Activated naive CD8-positive, alpha-beta T cell treated with anti-CD3 and anti-CD28 coated beads, Interleukin-2, amount 50 U/mL, for 24 hours (primary cell): ENCODE measurements around the gene IQSEC3.
"Not testable (repeated sequence)": the region's sequence is repeated elsewhere in the genome, so short reads cannot be mapped to it uniquely, and the experiment has no call there.

Source experiments
- ATAC-seq: fragments of 150-1000 bp; cut with Tn5 transposase; one replicate; pipeline ENCODE4 v1.10.0; 2021
- DNase-seq: peaks from one replicate; pipeline ENCODE4 v3.0.0; 2021
- H3K27ac Mint-ChIP-seq: one replicate; pipeline ENCODE4 v1.8.0; 2021; ENCODE audit warnings: mild to moderate bottlenecking, mixed read lengths
- H3K27me3 Mint-ChIP-seq: one replicate; pipeline ENCODE4 v1.8.0; 2021; ENCODE audit warnings: mixed read lengths
- H3K36me3 Mint-ChIP-seq: one replicate; pipeline ENCODE4 v1.8.0; 2021; ENCODE audit warnings: low read depth, mixed read lengths
- H3K4me1 Mint-ChIP-seq: one replicate; pipeline ENCODE4 v1.8.0; 2021; ENCODE audit warnings: mixed read lengths
- H3K4me3 Mint-ChIP-seq: one replicate; pipeline ENCODE4 v1.8.0; 2021; ENCODE audit warnings: mild to moderate bottlenecking, moderate library complexity, mixed read lengths
- H3K9me3 Mint-ChIP-seq: one replicate; pipeline ENCODE4 v1.8.0; 2021; ENCODE audit warnings: mixed read lengths

The IQSEC3 gene

DNA sequence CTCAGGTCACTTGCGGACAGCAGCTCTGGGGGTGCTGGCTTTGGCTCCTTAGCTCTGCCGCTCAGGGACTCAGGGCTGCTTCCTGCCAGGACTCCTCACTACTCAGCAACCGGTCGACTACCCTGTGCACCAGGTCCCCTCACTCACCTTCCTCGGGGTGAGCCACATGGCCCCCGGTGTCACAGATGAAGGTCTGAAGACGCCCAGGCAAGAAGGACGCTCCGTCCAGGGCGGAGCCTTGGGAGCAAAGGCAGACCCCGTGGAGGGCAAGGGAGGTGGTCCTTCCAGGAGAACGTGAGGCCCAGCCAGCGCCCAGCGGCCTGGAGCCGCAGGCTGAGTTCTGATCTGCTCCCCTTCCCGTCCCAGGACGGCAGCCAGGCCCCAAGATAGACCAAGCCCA lies 115.4 kb downstream of the IQSEC3 start:
- Mint-ChIP-seq H3K27me3 (peaks cover 17% of the 10 kb centered on the region), H3K27ac (no peak overlapping the region), H3K36me3 (no peaks in the 10 kb centered on the region), H3K4me1 (peaks cover 4% of the 10 kb centered on the region), H3K4me3 (no peak overlapping the region), H3K9me3 (no peaks in the 10 kb centered on the region)
- DNase-seq: no peak
- ATAC-seq: no peak

DNA sequence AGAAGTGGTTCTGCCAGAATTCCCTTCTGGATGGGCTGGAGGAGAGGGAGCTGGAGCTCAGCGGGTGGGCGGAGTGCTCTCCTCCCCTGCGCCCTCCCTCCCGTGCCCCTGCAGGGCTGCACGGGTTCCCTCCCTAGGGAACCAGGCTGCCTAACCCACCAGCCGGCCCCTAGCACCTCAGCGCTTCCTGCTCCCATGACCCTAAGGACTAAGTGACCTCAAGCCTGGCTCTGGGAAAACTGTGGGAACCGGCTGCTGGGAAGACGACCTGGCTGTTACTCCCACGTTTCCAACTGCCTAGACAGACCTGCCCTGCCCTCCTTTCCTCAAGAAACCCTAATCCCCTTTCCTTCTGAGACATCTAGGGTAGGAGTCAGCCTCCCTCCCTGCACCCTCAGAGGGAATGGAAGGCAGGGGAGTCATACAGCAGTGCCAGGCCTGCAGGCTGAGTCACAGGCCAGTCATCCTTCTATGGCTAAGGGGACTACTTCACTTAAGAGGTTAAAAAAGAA lies 115.9 kb downstream of the IQSEC3 start:
- no peak overlapping the region for H3K4me3 Mint-ChIP-seq
- H3K9me3 Mint-ChIP-seq: no peaks in the 10 kb centered on the region
- H3K27me3 Mint-ChIP-seq: peaks cover 17% of the 10 kb centered on the region

DNA sequence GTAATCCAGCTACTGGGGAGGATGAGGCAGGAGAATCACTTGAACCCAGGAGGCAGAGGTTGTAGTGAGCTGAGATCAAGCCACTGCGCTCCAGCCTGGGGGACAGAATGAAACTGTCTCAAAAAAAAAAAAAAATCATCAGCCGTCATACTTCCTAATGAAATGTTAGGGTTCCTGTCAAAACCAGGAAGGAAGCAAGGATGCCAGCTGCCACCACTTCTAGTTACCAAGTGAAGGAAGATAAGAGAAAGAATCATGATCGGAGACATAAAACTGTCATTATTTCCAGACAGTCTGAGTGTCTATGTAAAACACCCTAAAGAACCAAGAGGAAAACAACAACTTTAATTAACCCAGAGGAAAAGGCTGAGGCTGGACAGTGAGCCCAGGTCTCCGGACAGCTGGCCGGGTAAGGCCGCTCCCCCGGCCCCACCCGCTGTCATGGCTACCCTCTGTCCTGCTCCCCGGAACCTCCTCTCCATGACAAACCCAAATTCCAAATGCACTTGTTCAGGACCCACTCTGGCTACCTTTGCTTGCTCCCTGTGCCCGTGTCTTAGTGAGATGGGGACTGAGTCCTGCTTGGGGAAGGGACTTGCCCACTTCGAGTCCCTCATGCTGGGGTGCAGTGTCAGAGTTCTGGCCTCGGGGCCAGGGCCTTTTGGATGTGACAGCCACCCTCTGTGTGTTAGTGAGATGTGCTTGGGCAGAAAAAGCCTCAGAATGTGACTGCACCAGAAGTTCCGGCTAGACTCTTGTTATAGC lies 118.4 kb downstream of the IQSEC3 start:
- DNase-seq: no peak
- H3K4me3 Mint-ChIP-seq: no peak overlapping the region
- ATAC-seq: no peak
- peaks cover 22% of the 10 kb centered on the region for H3K27me3 Mint-ChIP-seq
- no peaks in the 10 kb centered on the region for H3K9me3 Mint-ChIP-seq
- peaks cover 6% of the 10 kb centered on the region for H3K4me1 Mint-ChIP-seq
- no peaks in the 10 kb centered on the region for H3K36me3 Mint-ChIP-seq
- H3K27ac Mint-ChIP-seq: no peak overlapping the region

More for the DNA sequence above, 115.9 kb downstream of the IQSEC3 start:
- peaks cover 4% of the 10 kb centered on the region for H3K4me1 Mint-ChIP-seq
- no peak overlapping the region for H3K27ac Mint-ChIP-seq
- ATAC-seq (no peak), DNase-seq (no peak)
- H3K36me3 Mint-ChIP-seq: no peaks in the 10 kb centered on the region

DNA sequence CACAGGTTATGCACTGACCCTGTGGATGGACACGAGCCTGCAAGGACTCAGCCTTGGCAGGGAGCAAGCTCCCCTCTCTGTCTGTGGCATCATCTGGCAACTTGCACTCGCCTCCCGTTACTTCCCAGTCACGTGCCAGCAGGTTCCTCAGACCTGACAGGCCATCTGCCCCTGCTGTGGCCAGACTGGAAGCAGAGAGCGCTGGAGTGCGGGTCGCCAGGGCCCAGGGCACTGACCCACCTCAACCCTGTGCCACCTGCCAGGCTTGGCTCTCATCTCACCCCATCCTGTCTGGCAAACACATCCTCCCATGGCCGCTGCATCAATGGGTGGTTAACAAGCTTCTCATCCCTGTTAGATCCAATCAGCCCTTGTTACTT lies 119.0 kb downstream of the IQSEC3 start:
- Mint-ChIP-seq H3K27me3 (peaks cover 24% of the 10 kb centered on the region), H3K4me1 (peaks cover 3% of the 10 kb centered on the region), H3K9me3 (no peaks in the 10 kb centered on the region), H3K36me3 (no peaks in the 10 kb centered on the region), H3K27ac (no peak overlapping the region), H3K4me3 (no peak overlapping the region)
- ATAC-seq: no peak
- no peak for DNase-seq

DNA sequence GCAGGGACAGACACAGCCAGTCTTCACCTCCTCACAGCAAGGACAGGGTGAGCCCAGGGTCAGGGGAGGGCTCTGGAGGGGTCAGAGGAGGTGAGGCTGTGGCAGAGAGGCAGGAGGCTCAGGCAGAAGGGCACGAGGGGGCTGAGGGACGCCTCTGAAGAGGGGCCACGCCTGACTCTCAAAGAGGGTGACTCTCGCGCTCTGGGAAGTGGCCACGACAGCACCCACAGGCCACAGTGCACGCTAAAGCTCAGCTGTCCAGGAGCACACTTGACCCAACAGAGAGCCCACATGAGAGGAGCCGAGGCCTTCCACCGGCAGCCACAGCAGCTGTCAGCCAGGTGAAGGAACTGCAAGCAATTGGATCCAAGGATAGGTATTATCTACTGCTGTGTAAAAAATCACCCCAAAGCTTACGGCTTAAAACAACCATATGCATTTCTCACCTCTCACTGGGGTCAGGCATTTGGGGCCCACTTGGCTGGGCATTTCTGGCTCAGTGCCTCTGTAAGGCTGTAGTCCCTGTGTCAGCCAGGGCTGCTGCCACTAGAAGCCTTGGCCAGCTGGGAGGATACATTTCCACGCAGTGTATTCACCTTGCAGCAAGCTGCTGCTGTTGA lies 119.5 kb downstream of the IQSEC3 start:
- Mint-ChIP-seq H3K27ac (no peak overlapping the region), H3K27me3 (peaks cover 24% of the 10 kb centered on the region), H3K36me3 (no peaks in the 10 kb centered on the region), H3K4me3 (no peak overlapping the region), H3K9me3 (no peaks in the 10 kb centered on the region), H3K4me1 (peaks cover 3% of the 10 kb centered on the region)
- ATAC-seq (no peak), DNase-seq (no peak)

DNA sequence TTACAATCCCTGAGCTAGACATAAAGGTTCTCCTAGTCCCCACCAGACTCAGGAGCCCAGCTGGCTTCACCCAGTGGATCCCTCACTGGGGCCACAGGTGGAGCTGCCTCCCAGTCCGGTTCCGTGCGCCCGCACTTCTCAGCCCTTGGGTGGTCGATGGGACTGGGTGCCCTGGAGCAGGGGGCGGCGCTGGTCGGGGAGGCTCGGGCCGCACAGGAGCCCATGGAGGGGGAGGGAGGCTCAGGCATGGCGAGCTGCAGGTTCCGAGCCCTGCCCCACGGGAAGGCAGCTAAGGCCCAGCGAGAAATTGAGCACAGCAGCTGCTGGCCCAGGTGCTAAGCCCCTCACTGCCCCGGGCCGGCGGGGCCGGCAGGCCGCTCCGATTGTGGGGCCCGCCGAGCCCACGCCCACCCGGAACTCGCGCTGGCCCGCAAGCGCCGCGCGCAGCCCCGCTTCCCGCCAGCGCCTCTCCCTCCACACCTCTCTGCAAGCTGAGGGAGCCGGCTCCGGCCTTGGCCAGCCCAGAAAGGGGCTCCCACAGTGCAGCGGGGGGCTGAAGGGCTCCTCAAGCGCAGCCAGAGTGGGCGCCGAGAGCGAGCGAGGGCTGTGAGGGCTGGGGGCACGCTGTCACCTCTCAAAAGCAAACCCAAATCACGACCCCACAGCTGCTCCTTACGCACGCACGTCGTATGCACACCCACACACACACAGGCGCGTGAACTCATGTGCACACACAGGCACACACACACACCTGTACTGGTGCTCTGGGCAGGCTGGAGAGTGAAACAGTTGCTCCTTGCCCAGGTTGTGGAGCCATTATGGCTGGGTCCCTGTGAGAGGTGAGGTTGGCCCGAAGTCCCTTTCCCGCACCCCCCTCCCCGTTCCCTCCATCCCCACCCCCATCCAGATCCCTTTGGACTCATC lies 121.7 kb downstream of the IQSEC3 start:
- peaks cover 25% of the 10 kb centered on the region for H3K27me3 Mint-ChIP-seq
- not testable (repeated sequence) for H3K36me3 Mint-ChIP-seq, H3K27ac Mint-ChIP-seq

DNA sequence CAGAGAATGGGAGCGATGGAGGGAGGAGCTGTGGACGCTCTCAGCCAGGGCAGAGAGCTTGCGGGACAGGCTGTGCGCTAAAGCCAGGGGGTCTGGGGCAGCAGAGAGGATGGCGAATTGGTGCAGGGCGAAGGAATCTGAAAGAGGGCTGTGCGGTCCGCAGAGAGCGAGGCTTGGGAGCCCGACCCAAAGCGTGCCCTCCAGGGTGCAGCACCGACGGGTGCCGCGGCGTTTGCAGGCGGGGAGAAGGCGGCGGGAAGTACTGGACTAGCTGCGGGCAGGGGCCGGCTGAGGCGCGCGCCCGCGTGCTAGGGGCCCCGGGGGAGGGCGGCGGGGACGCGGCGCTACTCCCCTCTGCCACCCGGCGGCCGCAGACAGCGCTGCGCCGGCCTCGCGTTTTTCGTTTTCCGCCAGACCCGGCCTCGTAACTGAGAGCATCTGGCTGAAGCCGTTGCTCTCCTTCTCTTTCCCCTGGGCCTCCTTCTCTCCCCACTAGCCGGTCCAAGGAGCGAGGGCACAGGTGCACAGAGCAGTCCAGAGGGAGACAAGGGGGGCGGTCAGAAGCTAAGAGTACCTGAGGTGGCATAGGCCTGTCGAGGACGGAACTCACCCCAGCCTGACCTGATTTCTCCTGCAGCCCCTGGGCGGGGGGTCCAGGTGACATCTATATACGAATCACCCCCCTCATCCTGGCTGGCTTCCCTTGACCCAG lies 122.5 kb downstream of the IQSEC3 start:
- DNase-seq (peak; percentile 66), ATAC-seq (peak; percentile 71)
- H3K27ac Mint-ChIP-seq: no peak overlapping the region
- no peaks in the 10 kb centered on the region for H3K36me3 Mint-ChIP-seq
- peaks cover 25% of the 10 kb centered on the region for H3K27me3 Mint-ChIP-seq
- H3K4me3 Mint-ChIP-seq: peak overlapping the region; percentile 66
- peaks cover 3% of the 10 kb centered on the region for H3K4me1 Mint-ChIP-seq
- H3K9me3 Mint-ChIP-seq: no peaks in the 10 kb centered on the region

More for the DNA sequence above, 121.7 kb downstream of the IQSEC3 start:
- not testable (repeated sequence) for ATAC-seq, H3K4me1 Mint-ChIP-seq, DNase-seq, H3K9me3 Mint-ChIP-seq
- H3K4me3 Mint-ChIP-seq: peak overlapping the region; percentile 66

DNA sequence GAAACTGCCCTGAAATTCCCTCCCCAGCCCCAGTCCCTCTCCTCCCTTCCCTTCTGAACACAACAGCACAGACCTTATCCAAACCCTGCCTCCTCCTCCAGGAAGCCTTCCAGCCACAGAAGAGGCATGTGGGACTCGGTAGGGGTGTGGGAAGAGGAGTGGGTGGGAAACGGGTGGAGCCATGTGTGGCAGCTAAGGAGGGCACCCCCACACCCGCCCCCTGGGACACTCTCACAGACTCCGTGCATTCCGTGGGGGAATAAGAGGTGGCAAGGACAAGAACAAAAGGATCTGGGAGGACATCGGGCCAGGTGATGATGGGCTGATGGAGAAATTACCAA lies 123.0 kb downstream of the IQSEC3 start:
- no peak for ATAC-seq
- DNase-seq: no peak
- H3K9me3 Mint-ChIP-seq: no peaks in the 10 kb centered on the region
- H3K4me3 Mint-ChIP-seq: no peak overlapping the region
- no peak overlapping the region for H3K27ac Mint-ChIP-seq
- H3K36me3 Mint-ChIP-seq: no peaks in the 10 kb centered on the region
- H3K4me1 Mint-ChIP-seq: peaks cover 3% of the 10 kb centered on the region
- peaks cover 25% of the 10 kb centered on the region for H3K27me3 Mint-ChIP-seq

DNA sequence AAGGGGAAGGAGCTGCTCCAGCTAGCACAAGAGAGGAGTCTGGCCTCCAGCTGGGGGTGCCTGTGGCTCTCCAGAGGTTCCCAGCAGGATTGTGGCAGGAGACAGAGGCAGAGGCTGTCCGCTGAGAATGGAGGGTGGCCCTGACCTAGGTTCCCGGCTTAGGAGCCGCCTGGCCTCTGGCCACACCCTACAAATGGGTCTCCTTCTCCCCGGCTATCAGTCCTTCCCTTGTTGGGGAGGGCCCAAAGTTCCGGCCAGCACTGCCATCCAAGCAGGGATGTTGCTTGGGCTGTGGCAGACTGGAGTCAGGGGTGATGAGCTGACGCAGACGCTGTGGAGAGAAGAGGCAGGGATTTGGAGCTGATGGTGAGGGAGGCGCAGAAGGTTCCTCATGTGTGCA lies 124.3 kb downstream of the IQSEC3 start:
- peaks cover 16% of the 10 kb centered on the region for H3K27me3 Mint-ChIP-seq

DNA sequence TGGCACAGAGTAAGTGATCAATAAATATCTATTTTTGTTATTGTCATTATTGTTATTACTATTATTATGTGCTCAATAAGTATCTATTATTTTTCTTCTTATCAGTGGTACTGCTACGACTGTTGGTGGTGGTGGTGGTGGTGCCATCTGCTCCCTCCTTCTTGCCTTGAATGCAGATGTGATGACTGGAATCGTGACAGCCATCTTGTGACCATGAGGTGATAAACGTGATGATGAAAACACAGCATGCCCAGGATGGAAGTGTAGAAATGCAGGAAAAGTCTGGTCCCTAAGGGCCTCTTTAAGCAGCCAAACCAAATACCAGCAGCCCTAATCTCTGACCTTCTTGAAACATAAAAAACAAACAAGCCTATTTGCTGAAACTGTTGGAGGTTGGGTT lies 125.0 kb downstream of the IQSEC3 start:
- Mint-ChIP-seq H3K27me3 (peaks cover 16% of the 10 kb centered on the region), H3K27ac (no peak overlapping the region), H3K4me1 (peaks cover 1% of the 10 kb centered on the region), H3K9me3 (no peaks in the 10 kb centered on the region), H3K36me3 (no peaks in the 10 kb centered on the region), H3K4me3 (no peak overlapping the region)
- no peak for ATAC-seq
- no peak for DNase-seq

More for the DNA sequence above, 124.3 kb downstream of the IQSEC3 start:
- H3K27ac Mint-ChIP-seq: no peak overlapping the region
- ATAC-seq (no peak), DNase-seq (no peak)
- no peaks in the 10 kb centered on the region for H3K9me3 Mint-ChIP-seq
- H3K36me3 Mint-ChIP-seq: no peaks in the 10 kb centered on the region
- no peak overlapping the region for H3K4me3 Mint-ChIP-seq
- peaks cover 1% of the 10 kb centered on the region for H3K4me1 Mint-ChIP-seq

DNA sequence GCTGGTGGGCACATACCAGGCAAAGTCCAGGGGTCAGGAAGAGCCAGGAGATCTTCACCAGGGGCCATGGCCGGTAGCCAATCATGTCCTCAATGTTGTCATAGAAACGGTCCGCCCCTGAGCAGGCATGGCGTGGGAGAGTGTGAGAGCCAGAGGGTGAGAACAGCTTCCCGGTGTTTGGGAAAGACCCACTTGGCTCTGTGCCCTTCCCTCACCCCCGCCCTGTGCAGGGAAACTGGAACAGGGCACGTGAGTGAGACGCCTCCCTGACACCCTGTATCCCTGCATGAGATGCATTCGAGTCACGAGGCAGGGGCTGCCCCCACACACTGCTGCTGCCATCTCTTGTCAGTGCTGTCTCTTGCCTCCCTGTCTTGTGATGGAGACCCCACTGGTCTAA lies 126.7 kb downstream of the IQSEC3 start:
- Mint-ChIP-seq H3K27me3 (peaks cover 19% of the 10 kb centered on the region), H3K9me3 (no peaks in the 10 kb centered on the region), H3K4me1 (peaks cover 1% of the 10 kb centered on the region), H3K36me3 (no peaks in the 10 kb centered on the region), H3K27ac (no peak overlapping the region), H3K4me3 (no peak overlapping the region)
- ATAC-seq (no peak), DNase-seq (no peak)

DNA sequence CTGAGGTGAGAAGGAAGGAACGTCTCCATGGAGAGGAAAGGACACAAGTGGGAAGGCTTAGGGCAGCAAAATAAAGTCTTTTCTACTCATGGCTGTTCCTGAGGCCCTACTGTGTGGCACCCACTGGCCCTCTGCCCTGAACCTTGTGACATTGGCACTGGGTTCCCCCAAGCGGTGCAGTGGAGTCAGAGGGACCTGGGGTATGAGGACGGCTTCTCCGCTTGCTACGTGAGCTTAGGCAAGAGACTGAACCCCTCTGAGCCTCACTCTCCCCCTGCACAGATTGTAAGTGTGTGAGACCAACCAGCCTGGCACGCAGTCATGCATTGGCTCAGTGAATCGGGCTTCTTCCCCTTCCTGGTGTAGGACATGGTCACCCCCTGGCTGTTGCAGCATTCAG lies 127.7 kb downstream of the IQSEC3 start:
- Mint-ChIP-seq H3K27ac (no peak overlapping the region), H3K4me3 (no peak overlapping the region), H3K4me1 (no peaks in the 10 kb centered on the region), H3K9me3 (no peaks in the 10 kb centered on the region), H3K36me3 (no peaks in the 10 kb centered on the region), H3K27me3 (peaks cover 18% of the 10 kb centered on the region)
- ATAC-seq (peak; percentile 6), DNase-seq (no peak)

DNA sequence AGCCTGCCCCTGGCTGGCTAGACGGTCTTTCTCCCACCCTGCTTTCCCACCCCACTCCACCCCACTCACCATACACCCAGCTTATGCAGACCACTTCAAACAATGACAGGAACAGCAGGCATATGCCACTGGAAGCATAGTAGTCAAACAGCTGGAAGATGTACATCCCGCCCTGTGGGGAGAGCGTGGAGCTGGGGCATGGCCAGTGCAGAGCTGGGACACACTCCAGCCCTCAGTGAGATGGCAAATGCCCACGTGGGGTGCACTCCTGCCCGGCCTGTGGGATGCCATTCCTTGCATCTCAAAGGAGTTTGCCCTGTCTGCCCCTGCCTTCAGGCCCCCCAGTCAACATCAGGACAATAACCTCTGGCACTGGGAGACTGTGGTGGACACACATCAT lies 128.6 kb downstream of the IQSEC3 start:
- H3K27me3 Mint-ChIP-seq: peaks cover 12% of the 10 kb centered on the region

DNA sequence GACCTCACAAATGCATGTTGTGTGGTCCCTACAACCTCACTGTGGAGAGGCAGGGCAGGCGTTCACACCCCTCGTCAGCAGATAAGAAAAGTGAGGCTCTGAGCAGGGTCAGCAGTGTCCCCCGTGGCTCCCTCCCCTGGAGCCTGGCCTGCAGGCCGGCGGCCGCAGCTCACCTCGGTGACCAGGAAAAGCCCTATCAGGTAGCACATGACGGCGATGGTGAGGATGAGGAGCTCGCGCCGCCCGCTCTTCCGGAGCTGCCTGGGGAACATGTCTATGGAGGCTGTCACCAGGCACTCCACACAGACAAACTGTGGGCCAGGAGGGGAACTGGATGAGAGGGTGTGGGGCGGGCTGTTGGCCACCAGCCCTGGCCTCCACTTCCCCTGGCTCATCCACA lies 129.4 kb downstream of the IQSEC3 start:
- H3K27me3 Mint-ChIP-seq: peaks cover 12% of the 10 kb centered on the region
- no peaks in the 10 kb centered on the region for H3K36me3 Mint-ChIP-seq
- H3K4me1 Mint-ChIP-seq: no peaks in the 10 kb centered on the region
- ATAC-seq (no peak), DNase-seq (no peak)
- no peak overlapping the region for H3K4me3 Mint-ChIP-seq
- no peaks in the 10 kb centered on the region for H3K9me3 Mint-ChIP-seq
- H3K27ac Mint-ChIP-seq: no peak overlapping the region

More for the DNA sequence above, 128.6 kb downstream of the IQSEC3 start:
- H3K4me3 Mint-ChIP-seq: no peak overlapping the region
- ATAC-seq (no peak), DNase-seq (no peak)
- no peaks in the 10 kb centered on the region for H3K36me3 Mint-ChIP-seq
- H3K27ac Mint-ChIP-seq: no peak overlapping the region
- no peaks in the 10 kb centered on the region for H3K4me1 Mint-ChIP-seq
- H3K9me3 Mint-ChIP-seq: no peaks in the 10 kb centered on the region
